Esophagus squamous epithelium (tissue), 5 donors: Measurements from ENCODE around the gene DLG2. TPM values are rescaled to one million over a fixed set of nuclear protein-coding genes. Genes with fewer than 3 reads are reported as not detected.

ENCODE experiments used
- DNase-seq: peaks from one replicate; lab custom pipeline; 2025; lab: John Stamatoyannopoulos, UW
- H3K27ac ChIP-seq, 4 donors: fragments of 200-600 bp; sonication (generic); one replicate each; pipeline ENCODE4 v1.5.1; 2016 to 2019; ENCODE audit warnings: mild to moderate bottlenecking in 1 of 4
- H3K27me3 ChIP-seq, 4 donors: fragments of 200-600 bp; sonication (generic); 1 replicate in 3 of 4; 2 replicates in 1 of 4; pipeline versions ENCODE4 v1.5.1 to v1.6.0; 2017 to 2021; ENCODE audit warnings: antibody characterized with exemption in 1 of 4
- H3K36me3 ChIP-seq, 3 donors: fragments of 200-600 bp; sonication (generic); one replicate each; pipeline ENCODE4 v1.5.1; 2016 to 2019
- H3K4me1 ChIP-seq, 3 donors: fragments of 200-600 bp; sonication (generic); one replicate each; pipeline ENCODE4 v1.5.1; 2017 to 2019
- H3K4me3 ChIP-seq, 4 donors: fragments of 200-600 bp; sonication (generic); 1 replicate in 3 of 4; 2 replicates in 1 of 4; pipeline ENCODE4 v1.5.1; 2016 to 2019; ENCODE audit warnings: mild to moderate bottlenecking in 2 of 4, moderate library complexity in 1 of 4
- H3K9me3 ChIP-seq, 3 donors: fragments of 200-600 bp; sonication (generic); one replicate each; pipeline ENCODE4 v1.5.1; 2016 to 2019
- CTCF ChIP-seq, 6 experiments: fragments of 450-650 bp in 4 of 6; fragments of 200-600 bp in 2 of 6; sonication (generic) in 2 of 6; IDR thresholded peaks; one replicate each; pipeline ENCODE4 v1.5.1; 2016 to 2019; ENCODE audit warnings: antibody characterized with exemption in 6 of 6, mild to moderate bottlenecking in 4 of 6, moderate library complexity in 4 of 6
- POLR2A ChIP-seq, 4 donors: fragments of 450-650 bp; IDR thresholded peaks; one replicate each; pipeline ENCODE4 v1.6.1; 2017; ENCODE audit warnings: antibody characterized with exemption in 4 of 4, mild to moderate bottlenecking in 4 of 4, moderate library complexity in 3 of 4
- WGBS, 2 donors: methylation state at CpG; one replicate each; pipeline ENCODE4 v1.1.5; 2018; 5-methylcytosine and 5-hydroxymethylcytosine counted together
- intact Hi-C: fragments of 100-400 bp; cut with DNase I; formaldehyde crosslinking; loops from one replicate; pipeline ENCODE4 v1.15.0; 2022
- total RNA-seq, 4 donors: library from RNA; depleted of rRNA; stranded (reverse); fragments of >200 nt; gene quantifications; one replicate each; pipeline ENCODE4 v1.1.0, GENCODE V29; 2016
- donor health status: DM: yes; HTN: yes; CAD: no.

The DLG2 gene
- total RNA-seq, 4 donors from 2014 or later = 2.9 to 27.7 (median 12.6) TPM

DNA sequence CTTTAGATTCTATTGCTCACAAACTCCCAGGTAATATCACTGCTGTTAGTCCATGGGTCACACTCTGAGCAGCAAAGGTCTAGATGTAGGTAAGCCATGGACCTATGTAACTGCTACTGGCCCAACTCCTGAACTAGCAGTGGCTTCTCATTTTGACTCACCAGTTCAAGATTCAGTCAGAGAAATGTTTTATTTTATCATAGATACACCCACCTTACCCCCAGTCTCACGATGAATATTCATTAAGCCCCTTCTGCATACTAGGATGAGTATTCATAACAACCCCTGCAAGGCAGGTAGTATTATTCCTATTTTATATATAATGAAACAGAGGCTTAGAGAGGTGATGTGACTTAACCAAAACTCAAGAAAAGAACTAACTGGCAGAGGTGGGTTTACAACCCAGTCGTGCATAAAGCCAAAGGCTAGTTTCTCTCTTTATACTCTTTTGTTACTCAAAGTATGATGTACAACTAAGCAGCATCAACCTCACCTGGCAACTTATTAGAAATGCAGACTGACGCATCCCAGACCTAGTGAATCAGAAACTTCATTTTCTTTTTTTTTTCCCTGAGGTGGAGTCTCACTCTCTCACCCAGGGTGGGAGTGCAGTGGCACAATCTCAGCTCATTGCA, 1383.4 kb downstream of the DLG2 start:
- Histone ChIP-seq H3K27ac (no peak overlapping the region), H3K27me3 (no peaks in the 10 kb centered on the region), H3K36me3 (no peaks in the 10 kb centered on the region), H3K4me1 (peaks cover 0 to 20% (median 5%) of the 10 kb centered on the region in 3 donors), H3K9me3 (no peaks in the 10 kb centered on the region), H3K4me3 (no peak overlapping the region)
- TF ChIP-seq CTCF (IDR thresholded peaks at IDR 0.05) (no peak), POLR2A (IDR thresholded peaks at IDR 0.05) (no peak)
- intact Hi-C loops = no loop called here
- no peak for DNase-seq
- 59 to 72% methylated on average over 3 of the region's 3 CpGs for WGBS, 2 donors

GRCh38 chr11:84241343-84242131, 1385.6 kb downstream of the DLG2 start:
- 70 to 80% methylated on average over 5 of the region's 5 CpGs for WGBS, 2 donors
- Histone ChIP-seq H3K36me3 (no peaks in the 10 kb centered on the region), H3K27me3 (no peaks in the 10 kb centered on the region), H3K4me1 (no peaks in the 10 kb centered on the region), H3K4me3 (no peak overlapping the region), H3K27ac (no peak overlapping the region), H3K9me3 (no peaks in the 10 kb centered on the region)
- intact Hi-C loops = no loop called here
- DNase-seq = no peak
- TF ChIP-seq CTCF (IDR thresholded peaks at IDR 0.05) (no peak), POLR2A (IDR thresholded peaks at IDR 0.05) (no peak)

GRCh38 chr11:84240847-84241246, 1386.3 kb downstream of the DLG2 start:
- no peaks in the 10 kb centered on the region for H3K9me3 ChIP-seq
- TF ChIP-seq POLR2A (IDR thresholded peaks at IDR 0.05) (no peak), CTCF (IDR thresholded peaks at IDR 0.05) (no peak)
- H3K4me1 ChIP-seq = no peaks in the 10 kb centered on the region

DNA sequence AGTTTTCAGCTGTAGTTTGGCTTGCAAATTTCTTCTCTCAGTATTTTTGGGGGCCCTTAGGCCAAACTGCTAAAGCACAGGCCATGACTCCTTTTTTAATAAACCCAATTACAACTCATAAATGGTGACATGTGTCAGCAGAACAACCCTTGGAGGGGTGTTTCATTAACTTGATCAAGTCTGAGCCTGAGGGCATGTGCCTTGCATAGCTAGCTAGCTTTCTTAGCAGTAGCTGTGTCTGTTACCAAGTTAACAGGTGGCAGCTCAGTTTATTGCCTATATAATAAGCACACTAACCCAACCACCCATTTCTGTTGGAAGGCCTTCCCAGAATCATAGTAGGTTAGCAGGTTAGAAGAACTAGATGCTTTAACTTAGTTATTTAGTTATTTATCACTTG, 1390.7 kb downstream of the DLG2 start:
- intact Hi-C loops = no loop called here

More at GRCh38 chr11:84240847-84241246, 1386.3 kb downstream of the DLG2 start:
- WGBS, 2 donors = 88 to 100% methylated on average over 1 of the region's 1 CpG
- intact Hi-C loops = no loop called here
- Histone ChIP-seq H3K36me3 (no peaks in the 10 kb centered on the region), H3K27ac (no peak overlapping the region), H3K4me3 (no peak overlapping the region), H3K27me3 (no peaks in the 10 kb centered on the region)
- no peak for DNase-seq

More for the DNA sequence above, 1390.7 kb downstream of the DLG2 start:
- Histone ChIP-seq H3K4me3 (no peak overlapping the region), H3K9me3 (no peaks in the 10 kb centered on the region), H3K27me3 (no peaks in the 10 kb centered on the region), H3K36me3 (no peaks in the 10 kb centered on the region), H3K4me1 (peaks cover 0 to 11% (median 0%) of the 10 kb centered on the region in 3 donors), H3K27ac (no peak overlapping the region)
- no peak for TF ChIP-seq CTCF (IDR thresholded peaks at IDR 0.05)
- no peak for TF ChIP-seq POLR2A (IDR thresholded peaks at IDR 0.05)
- DNase-seq = no peak
